BJ (cell line): ENCODE results near the gene VWA2. TPM values are rescaled to one million over a fixed set of nuclear protein-coding genes. Genes with fewer than 3 reads are reported as not detected.

Experiments used
- CTCF ChIA-PET: fragments of 350-600 bp; formaldehyde crosslinking; extraction: SDS; loops from one replicate; lab custom pipeline; 2021; ENCODE audit warnings: antibody characterized with exemption, inconsistent platforms; lab: Yijun Ruan, JAX
- POLR2A ChIA-PET: fragments of 300-600 bp; sonication (Branson Sonifier 250); formaldehyde crosslinking; extraction: SDS; loops from one replicate; lab custom pipeline; 2021; ENCODE audit warnings: antibody characterized with exemption; lab: Charles Lee
- DNase-seq: peaks from one replicate; pipeline ENCODE4 v3.0.0-alpha.2; 2011; ENCODE audit warnings: low read depth
- H3K27me3 ChIP-seq: 2 replicates; pipeline ENCODE4 v1.6.0; 2011; ENCODE audit warnings: low read length; ENCODE audit not compliant: control insufficient read depth, insufficient read depth
- H3K36me3 ChIP-seq: 2 replicates; pipeline ENCODE4 v1.5.1; 2011; ENCODE audit warnings: low read length; ENCODE audit not compliant: control insufficient read depth, insufficient read depth
- H3K4me3 ChIP-seq: 2 replicates; pipeline ENCODE4 v1.5.1; 2011; ENCODE audit warnings: low read depth, mild to moderate bottlenecking, control low read depth, low read length
- polyA plus RNA-seq: library from polyadenylated mRNA; depleted of rRNA; stranded (reverse); fragments of >200 nt; gene quantifications from 2 replicates; pipeline ENCODE4 v1.2.3, GENCODE V29; 2011
- TF ChIP-seq, protein P1 (sequence below): IDR thresholded peaks from 2 replicates; pipeline ENCODE4 v1.5.1; 2011; ENCODE audit warnings: low read depth, mild to moderate bottlenecking, control low read depth, inconsistent platforms, low read length, moderate library complexity; ENCODE audit not compliant: insufficient read depth

VWA2 gene
- polyA plus RNA-seq, 1 experiment, result 0.07 TPM

DNA sequence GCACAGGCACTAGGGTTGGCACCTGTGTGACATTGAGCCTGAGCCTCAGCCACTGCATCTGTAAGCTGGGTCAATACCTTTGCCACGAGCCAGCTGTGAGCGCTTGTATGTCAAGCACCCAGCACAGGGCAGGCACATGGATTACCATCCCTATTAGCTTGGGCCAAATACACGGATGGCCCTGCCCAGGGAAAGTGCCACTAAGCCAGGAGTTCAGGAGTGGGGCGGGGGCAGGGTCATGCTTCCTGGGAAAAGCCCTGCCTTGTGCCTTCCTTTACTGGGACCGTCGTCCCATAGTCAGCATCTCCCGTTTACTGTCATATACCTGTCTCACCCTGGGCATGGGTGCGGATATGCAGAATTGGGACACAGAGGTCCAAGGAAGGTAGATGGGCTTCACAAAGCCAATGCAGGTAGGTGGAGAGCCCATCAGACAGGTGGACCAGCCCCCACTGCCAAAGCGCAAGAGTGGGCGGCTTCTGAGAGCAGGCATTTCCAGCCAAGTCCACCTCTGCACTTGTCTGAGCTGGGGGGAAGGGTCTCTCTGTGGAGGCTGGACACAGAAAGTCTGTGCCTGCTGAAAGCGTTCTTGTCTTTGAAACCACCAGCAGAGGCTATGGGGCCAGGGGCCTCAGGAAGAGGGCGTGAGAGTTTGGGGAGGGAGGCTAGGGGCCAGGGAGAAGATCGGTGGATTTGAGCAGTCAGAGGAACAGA, 72.6 kb downstream of the VWA2 start:
- Histone ChIP-seq H3K4me3 (no peak overlapping the region), H3K36me3 (no peaks in the 10 kb centered on the region), H3K27me3 (peaks cover 2% of the 10 kb centered on the region; the same call in 1 of the 2 replicates)
- TF ChIP-seq, protein P1, sequence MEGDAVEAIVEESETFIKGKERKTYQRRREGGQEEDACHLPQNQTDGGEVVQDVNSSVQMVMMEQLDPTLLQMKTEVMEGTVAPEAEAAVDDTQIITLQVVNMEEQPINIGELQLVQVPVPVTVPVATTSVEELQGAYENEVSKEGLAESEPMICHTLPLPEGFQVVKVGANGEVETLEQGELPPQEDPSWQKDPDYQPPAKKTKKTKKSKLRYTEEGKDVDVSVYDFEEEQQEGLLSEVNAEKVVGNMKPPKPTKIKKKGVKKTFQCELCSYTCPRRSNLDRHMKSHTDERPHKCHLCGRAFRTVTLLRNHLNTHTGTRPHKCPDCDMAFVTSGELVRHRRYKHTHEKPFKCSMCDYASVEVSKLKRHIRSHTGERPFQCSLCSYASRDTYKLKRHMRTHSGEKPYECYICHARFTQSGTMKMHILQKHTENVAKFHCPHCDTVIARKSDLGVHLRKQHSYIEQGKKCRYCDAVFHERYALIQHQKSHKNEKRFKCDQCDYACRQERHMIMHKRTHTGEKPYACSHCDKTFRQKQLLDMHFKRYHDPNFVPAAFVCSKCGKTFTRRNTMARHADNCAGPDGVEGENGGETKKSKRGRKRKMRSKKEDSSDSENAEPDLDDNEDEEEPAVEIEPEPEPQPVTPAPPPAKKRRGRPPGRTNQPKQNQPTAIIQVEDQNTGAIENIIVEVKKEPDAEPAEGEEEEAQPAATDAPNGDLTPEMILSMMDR, result no peak
- POLR2A ChIA-PET, result no interaction called here
- DNase-seq, result no peak
- CTCF ChIA-PET, result interaction anchor here (0.6 kb wide), 1 partner anchor 1957 kb away, joined by 3 read pairs; no protein-coding TSS in a partner anchor

DNA sequence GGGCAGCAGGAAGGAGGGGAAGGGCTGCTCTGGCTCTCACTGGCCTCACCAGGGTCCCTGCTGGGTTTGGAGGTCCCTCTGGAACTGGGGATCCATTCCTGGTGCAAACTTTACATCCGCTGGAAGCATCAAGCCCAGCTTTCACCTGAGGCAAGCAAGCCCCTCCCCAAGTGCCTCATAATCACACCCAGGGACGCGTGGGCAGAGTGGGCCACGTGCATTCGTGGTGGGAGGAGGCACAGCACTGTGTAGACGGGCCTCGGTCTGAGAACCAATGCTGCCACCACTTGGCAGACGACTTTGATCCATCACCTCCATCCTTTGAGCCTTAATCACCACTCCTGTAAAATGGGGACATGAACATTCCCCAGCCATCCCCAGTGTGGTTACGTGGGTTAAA, 74.1 kb downstream of the VWA2 start:
- POLR2A ChIA-PET, result no interaction called here

DNA sequence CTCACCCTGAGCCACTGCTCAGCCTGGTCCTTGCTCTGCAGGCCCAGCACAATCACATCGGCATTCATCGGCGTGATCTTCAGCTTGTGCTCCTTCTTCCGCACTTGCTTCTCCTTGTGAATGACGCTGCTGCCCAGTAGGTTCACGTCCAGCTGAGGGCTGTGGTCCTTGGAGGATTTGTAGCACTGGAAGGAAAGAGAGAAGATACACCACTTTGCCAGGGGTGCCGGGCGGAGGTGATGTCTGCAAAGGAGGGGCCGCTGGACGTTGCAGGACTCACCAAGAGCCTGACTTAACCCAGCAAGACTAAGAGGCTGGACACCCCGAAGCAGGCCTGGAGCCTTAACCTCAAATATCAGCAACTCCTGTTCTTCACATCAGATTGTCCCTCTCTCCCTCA, 74.8 kb downstream of the VWA2 start:
- no peaks in the 10 kb centered on the region for H3K36me3 ChIP-seq
- ChIA-PET POLR2A (no interaction called here), CTCF (no interaction called here)
- TF ChIP-seq, protein P1, result no peak
- peaks cover 2% of the 10 kb centered on the region; the same call in 1 of the 2 replicates for H3K27me3 ChIP-seq
- no peak for DNase-seq
- H3K4me3 ChIP-seq, result no peak overlapping the region

More for the DNA sequence above, 74.1 kb downstream of the VWA2 start:
- DNase-seq, result no peak
- CTCF ChIA-PET, result interaction anchor here (1.2 kb wide), 1 partner anchor 9 kb away, joined by 4 read pairs; no protein-coding TSS in a partner anchor
- Histone ChIP-seq H3K27me3 (peaks cover 2% of the 10 kb centered on the region; the same call in 1 of the 2 replicates), H3K4me3 (no peak overlapping the region), H3K36me3 (no peaks in the 10 kb centered on the region)
- TF ChIP-seq, protein P1, result no peak

DNA sequence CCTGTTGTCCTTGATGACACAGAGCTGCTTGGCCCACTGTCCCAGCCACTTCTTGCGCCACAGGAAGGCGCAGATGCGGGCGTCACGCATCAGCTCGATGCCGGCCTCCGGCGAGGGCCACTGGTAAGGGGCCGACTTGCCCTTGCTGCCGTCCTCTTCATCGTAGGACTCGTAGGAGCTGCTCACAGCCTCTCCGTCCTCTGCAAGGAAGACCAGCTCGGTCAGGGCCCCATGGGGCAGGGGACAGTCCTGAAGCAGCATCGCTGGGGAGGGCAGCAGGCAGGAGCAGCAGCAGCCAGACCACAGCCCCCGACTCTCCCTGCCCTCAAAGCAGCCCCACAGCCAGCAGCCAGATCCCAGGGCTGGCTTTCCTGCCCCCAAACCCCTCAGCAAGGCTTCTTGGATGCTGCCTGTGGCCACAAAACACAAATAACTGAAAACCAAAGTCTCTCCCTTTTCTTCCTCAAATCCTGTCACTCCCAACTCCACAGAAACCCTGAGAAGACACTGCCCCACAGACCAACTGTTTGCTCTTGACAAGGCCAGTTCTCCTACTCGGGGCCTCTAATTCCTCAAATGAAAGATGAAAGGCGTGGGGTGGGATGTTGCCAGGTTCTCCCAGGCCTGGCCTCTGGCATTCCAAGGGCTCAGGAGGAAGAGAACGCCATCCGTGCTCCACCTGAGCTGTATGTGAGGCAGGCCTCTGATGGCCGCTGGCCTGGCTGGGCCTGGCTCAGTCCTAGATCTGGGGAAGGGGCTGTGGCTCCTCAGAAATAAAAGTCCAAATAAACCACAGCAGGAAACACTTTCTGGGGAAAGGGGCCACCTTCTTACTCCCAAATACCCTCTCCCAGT, 76.7 kb downstream of the VWA2 start:
- TF ChIP-seq, protein P1, result no peak
- peaks cover 2% of the 10 kb centered on the region; the same call in 1 of the 2 replicates for H3K27me3 ChIP-seq
- DNase-seq, result no peak
- ChIA-PET CTCF (interaction anchor here (0.9 to 1.1 kb wide), 2 partner anchors 12 to 506 kb away, joined by 3 to 4 read pairs; partner anchors contain the start of gene FHIP2A), POLR2A (no interaction called here)
- no peaks in the 10 kb centered on the region for H3K36me3 ChIP-seq
- H3K4me3 ChIP-seq, result no peak overlapping the region

DNA sequence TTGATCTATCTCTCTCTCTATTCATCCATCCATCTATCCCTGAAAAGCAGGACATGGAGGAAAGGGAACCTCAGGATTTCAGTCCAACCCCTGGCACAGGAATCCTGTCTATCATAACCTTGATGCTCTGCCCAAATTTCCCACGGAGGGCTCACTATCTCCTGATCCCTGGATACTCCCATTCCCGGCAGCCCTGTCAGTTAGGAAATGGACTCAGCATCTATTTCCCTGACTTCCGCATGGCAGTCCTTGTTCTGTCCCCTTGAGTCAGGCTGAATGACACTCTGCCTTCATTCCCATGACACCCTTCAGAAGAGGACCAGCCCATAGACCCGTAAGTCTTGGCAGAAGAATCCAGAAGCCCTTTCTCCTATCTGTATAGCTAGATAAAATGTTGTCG, 77.7 kb downstream of the VWA2 start:
- Histone ChIP-seq H3K36me3 (no peaks in the 10 kb centered on the region), H3K4me3 (no peak overlapping the region), H3K27me3 (peaks cover 4% of the 10 kb centered on the region)
- DNase-seq, result no peak
- ChIA-PET CTCF (interaction anchor here (1.1 kb wide), 1 partner anchor 505 kb away, joined by 3 read pairs; the partner anchor contains the start of gene FHIP2A), POLR2A (no interaction called here)
- TF ChIP-seq, protein P1, result no peak
